ENCODE data around the gene TUBA1B.

GRCh38 chr12:49094975-49095365 is 36.2 kb downstream of the TUBA1B start:
- TF ChIP-seq CTCF (IDR thresholded peaks at IDR 0.05), result no peak
- no peak for TF ChIP-seq POLR2A (IDR thresholded peaks at IDR 0.05)
